Measurements from ENCODE around the gene MMP2.

DNA sequence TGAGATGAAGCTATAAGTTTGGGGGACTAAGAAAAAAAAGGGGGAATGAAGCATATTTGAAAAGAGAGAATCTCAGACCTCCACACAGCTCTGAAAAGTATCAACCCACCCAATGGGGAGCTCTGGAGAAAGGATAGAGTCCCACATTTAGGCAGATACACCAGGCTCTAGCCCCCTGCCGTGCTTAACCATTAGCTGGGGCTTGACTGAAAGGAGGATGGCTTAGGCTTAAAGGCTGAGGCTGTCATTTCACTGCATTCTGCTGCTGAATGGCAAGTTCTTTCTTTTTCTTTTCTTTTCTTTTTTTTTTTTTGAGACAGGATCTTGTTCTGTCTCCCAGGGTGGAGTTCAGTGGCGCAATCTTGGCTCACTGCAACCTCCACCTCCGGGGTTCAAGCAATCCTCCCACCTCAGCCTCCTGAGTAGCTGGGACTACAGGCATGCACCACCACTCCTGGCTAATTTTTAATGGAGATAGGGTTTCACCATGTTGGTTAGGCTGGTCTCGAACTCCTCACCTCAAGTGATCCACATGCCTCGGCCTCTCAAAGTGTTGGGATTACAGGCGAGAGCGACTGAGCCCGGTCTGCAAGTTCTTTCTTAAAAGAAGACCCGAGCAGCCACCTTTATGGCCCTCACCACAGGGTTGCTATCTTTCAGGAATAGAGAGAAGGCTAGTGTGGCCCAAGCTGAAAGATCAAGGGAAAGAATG is 9.0 kb upstream of the MMP2 start:
- TF ChIP-seq POLR2A (IDR thresholded peaks at IDR 0.05) (no peak), CTCF (IDR thresholded peaks at IDR 0.05) (no peak)

All from Peyer's patch (tissue), 4 donors.